Embryonic facial prominence (tissue), 1 donor: ENCODE measurements around the gene SEC24D.

Experiments used
- DNase-seq: peaks from one replicate; pipeline ENCODE4 v3.0.0-alpha.2; 2016; ENCODE audit errors: extremely low spot score

The SEC24D gene

GRCh38 chr4:118718511-118719170 lies 117.3 kb downstream of the SEC24D start:
- DNase-seq, result no peak

DNA sequence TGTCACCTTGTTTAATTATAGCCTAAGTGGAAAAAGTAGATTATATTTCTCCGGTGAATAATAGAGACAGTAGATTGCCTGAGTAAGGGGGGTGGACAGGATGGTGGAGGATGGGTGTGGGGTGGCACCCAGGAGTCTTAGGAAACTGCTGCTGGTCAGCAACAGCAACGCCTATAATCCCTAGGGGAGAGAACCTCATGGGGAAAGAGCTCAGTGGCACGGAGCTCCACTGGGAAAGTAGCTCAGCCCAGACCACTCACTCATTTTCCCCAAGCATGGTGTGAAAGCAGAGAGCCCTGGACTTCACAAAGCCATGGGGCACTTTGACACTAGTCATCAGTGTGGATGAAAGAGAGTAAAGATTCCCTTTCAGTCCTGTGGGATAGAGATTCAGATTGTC lies 119.6 kb downstream of the SEC24D start:
- no peak for DNase-seq

- DNase-seq, result no peak
Measured at GRCh38 chr4:118714682-118715081, 121.2 kb downstream of the SEC24D start.

DNA sequence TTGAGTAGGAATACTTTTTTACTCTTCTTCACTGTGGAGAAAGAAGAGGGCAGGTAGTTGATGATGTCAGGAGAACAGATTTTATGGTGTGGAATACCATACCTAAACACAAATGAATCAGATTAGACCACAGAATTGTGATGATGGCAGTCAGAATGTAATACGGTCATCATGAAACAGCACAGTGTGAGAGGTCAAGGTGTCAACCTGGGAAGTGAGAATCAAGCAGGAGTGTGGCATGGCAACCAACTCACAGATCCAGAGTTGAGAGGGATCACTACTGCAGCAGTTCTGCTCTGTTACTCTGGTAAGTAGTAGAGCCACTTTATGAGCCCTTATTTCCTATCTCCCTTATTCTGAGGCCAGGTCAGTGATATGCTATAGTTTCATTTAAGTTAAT lies 123.1 kb downstream of the SEC24D start:
- DNase-seq, result no peak

DNA sequence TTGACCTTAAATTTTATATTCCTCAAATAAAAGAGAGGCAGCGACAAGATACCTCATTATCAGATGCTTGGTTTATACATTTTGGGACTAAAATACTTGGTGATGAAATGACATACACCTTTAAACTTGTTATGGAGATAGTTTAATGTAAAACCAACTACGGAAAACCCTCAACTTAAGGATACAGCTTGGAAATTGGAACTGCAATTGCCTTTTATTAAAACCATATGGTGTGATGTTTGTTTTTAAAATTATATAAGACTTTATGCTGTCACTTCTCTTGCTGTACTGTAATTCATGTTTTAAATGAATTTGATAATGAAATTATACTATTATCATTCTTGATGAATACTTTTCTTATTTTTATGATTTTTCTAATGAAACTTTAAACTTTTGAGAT lies 124.9 kb downstream of the SEC24D start:
- DNase-seq, result no peak

DNA sequence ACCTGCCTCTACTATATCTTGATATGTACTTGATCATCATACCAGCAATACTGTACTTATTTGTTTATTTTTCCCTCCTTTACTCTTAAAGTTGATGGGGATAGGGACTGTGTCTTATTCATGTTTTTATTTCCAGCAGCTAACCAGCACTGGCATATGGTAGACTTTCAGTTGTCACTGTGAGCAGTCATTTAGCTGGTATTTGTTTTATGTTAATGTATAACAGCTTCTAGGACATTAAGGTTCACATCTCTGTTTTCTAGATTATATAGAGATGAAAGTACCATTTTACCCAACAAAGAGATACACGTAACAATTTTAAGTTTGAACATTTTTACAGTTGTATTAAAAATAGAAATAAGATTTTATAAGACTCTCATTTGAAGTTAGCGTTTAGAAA lies 132.8 kb downstream of the SEC24D start:
- no peak for DNase-seq

DNA sequence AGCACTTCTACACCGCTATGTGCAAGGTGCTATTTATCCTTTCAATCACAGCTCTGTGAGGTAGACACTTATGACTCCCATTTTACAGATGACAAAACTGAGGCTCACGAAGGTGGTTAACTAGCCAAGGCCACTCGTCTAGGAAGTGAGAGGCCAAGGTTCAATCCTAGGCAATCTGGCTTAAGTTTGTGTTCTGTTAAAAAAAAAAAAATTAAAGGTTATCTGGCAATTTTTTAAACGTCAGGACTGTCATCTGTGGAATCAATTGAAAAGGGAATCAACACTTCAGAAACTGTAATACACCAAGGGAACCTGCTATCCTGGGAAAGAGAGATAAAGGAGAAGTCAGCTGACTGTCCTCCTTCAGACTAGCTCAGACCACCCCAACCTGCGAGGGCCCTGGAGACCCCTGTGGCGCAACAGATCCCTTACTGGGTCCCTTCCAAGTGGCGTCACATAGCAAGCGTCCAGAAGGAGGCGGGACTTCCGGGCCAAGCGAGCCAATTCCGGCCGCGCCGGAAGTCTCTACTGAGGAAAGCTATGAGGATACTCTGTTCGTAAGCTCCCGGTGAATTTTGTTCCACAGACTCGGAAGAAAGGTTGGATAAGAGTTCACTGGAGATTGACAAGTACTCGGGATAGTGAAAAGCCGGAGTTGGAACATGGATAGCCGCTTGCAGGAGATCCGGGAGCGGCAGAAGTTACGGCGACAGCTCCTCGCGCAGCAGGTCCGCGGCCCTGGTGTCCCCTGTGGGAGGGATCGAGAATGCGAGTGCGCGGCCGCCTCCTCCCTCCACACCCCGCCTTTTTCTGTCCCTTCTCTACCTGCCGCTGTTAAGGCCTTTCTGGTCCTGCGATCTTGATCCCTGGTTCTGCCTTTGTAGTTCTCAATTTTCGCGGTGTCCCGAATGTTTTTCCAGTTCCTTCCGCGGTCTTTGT lies 150.8 kb downstream of the SEC24D start, which contains the start of gene METTL14:
METTL14 (plus strand) TSS at position 520 of the 939 bp plus-strand sequence; CDS start at position 663, 143 bp downstream.
- peak; percentile 91 for DNase-seq

DNA sequence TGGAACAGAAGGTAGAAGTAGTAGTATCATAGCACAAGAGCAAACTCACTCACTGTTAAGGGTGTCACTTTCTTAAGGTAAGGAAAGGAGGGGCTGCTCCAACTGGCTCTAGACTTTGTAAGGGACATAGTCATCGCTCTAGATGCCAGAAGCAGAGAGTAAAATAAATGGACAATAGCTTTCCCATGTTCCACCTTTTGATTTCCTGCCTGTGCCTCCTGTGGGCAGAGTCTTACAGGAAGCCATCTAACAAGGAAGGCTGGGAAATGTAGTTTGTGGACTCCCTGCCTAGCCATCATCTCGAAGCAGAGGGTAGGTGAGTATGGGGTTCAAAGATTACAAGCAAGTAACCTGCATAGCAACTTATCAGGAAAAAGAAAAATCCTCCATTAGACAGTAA lies 152.4 kb downstream of the SEC24D start:
- no peak for DNase-seq

DNA sequence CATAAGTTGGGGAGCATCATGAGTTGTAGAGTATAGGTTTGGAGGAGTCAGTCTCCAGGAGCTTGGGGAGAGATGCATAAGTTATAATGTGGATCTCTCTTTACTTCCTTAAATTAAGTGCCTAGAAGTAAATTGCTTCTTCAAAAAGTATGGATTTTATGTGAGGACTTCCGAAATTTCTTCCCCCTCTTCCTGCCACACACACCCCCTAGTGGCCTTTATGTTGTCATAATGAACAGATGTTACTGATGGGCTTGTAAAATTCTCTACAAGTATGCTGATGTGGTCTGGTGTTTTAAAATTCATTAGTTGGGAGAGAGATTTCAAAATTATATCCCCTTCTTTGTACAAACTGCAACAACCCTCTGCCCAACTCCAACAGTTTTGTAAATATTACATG lies 153.0 kb downstream of the SEC24D start:
- DNase-seq, result no peak

DNA sequence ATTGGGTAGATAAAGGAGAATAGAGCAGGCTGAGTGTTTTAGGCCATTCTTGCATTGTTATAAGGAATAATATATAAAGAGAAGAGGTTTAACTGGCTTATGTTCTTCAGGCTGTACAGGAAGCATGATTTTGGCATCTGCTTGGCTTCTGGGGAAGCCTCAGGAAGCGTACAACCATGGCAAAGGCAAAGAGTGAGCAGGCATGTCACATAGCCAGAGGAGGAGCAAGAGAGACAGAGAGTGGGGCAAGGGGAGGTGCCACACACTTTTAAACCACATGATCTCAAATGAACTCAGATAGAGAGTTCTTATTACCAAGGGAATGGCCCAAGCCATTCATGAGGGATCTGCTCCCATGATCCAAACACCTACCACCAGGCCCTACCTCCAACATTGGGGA lies 155.1 kb downstream of the SEC24D start:
- no peak for DNase-seq

DNA sequence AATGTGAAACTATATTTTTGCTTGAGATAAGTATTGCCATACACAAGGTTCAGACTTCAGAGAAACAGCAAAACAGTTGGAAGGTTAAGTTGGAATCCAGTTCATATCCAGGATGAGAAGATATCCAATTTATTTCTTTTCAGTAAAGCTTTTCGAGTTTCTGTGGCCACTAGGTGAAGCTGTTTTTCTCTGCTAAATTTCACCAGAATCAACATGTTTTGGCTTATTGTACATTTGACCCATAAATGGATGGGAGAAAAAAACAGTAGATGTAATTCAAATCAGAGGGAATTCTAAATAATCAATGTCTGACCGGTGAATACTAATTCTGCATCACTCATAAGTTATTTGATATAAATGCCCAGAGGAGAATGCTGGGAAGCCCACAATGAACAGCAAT lies 159.8 kb downstream of the SEC24D start:
- DNase-seq, result no peak
